ENCODE data around the gene KIAA1217.

The KIAA1217 gene

GRCh38 chr10:24374134-24374915, 165.4 kb downstream of the KIAA1217 start:
- no peak for DNase-seq

DNA sequence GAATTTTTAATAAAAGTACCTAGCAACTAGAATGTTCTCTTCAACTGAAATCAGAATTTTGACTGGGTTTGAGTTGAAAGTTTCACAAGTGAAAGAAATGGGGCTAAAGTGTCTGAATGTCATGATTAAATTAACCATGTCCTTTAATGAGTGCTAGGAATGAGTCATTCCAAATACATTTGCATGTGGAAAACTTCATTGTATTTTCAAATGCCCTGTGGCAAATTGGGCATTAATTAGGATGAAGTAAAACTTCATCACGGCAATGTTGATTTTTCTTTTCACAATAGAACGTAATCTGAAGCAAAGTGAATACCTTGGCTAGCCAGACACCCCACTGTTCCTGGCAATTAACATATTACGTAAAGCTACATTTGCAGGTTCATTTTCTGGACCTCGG, 166.6 kb downstream of the KIAA1217 start:
- DNase-seq: no peak

GRCh38 chr10:24376731-24377130, 167.8 kb downstream of the KIAA1217 start:
- no peak for DNase-seq

DNA sequence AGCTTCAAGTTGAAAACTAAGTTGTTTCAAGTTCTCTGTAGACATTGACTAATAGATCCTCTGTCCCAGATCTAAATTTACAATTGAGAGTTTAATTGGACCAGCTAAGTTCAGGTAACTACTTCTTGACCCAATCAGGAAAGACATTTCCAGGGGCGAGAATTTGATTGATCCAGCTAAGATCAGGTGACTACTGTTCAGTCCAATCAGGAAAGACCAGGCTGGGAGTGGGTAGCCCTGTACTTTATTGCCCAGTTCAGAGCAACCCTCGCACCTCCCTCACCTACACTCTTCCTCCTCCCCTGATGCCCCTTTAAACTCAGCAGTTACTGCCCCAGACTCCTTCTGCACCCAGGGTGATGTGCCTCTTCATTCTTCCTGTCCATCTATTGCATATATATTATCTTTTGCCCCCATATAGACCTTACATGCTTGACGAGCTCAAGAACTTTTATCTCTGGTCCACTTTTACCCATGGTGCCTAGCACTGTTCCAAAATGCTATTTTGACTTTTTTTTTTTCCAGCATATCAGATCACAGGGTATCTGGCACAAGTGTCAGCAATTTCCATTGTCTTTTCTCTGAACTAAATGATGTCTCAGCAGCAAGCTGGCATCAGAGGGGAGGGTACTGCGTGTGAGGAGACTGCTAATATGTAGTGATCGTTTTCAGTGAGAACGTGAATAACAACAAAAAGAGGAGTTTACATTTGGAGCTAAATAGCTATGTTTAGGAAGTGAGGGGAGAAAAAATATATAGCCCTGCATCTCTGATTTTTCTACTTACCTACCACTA, 169.4 kb downstream of the KIAA1217 start:
- DNase-seq: no peak

DNA sequence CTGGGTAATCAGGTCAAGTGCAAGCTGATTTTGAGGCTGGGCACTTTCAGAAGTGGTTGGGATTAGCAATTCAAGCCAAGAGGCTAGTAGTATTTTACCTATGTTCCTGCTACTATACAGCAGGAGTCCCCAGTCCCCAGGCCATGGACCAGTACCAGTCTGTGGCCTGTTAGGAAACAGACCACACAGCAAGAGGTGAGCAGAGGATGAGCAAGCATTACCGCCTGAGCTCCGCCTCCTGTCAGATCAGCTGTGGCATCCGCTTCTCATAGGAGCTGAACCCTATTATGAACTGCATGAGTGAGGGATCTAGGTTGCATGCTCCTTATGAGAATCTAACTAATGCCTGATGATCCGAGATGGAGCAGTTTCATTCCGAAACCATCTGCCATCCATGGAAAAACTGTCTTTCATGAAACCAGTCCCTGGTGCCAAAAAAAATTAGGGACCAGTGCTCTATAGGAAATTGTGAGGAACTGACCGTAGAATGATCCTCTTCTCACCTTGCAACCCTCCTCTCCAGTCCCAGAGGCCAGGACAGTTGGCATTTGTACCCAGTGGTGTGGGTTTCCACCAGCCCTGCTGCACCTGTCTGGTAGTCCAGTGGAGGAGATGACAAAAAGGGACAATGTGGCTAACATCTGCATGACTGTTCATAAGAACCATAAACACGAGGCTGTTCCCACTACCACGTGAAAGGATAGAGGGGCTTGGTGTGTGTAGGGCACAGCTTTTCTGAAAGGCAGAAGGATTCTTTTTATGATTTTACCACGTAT, 172.5 kb downstream of the KIAA1217 start:
- no peak for DNase-seq

DNA sequence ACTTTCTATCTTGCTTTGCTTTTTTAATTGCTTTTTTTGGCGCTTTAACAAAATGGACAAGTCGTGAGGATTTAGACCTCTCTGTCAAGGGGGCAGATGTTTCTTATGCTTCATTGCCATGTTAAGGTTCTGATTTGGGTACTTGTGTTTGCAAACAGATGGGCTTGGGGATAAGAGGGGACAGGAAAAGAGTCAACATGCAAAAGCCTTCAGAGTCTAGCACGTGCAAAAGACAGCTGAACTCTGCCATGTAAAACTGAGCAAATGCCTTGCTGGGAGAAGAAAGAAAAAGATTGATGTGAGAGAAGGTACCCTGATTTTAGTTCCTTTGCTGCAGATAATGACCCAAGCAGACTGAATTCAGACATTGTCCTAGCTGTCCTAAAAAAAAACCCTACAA, 173.1 kb downstream of the KIAA1217 start:
- DNase-seq: no peak

DNA sequence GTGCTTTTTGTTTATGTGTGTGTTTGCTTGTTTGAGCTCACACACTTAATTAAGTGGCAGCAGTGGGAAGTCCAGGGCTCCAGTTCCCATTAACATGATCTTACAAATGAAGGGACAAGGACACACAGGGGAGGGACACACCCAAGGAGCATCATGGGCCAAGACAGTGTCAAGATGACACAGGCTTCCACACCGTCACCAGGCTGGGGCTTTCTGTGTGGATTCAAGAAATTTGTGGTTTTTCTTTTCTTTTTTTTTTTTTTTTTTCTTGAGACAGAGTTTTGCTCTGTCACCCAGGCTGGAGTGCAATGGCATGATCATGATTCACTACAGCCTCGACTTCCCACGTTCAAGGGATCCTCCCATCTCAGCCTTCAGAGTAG, 173.6 kb downstream of the KIAA1217 start:
- no peak for DNase-seq

DNA sequence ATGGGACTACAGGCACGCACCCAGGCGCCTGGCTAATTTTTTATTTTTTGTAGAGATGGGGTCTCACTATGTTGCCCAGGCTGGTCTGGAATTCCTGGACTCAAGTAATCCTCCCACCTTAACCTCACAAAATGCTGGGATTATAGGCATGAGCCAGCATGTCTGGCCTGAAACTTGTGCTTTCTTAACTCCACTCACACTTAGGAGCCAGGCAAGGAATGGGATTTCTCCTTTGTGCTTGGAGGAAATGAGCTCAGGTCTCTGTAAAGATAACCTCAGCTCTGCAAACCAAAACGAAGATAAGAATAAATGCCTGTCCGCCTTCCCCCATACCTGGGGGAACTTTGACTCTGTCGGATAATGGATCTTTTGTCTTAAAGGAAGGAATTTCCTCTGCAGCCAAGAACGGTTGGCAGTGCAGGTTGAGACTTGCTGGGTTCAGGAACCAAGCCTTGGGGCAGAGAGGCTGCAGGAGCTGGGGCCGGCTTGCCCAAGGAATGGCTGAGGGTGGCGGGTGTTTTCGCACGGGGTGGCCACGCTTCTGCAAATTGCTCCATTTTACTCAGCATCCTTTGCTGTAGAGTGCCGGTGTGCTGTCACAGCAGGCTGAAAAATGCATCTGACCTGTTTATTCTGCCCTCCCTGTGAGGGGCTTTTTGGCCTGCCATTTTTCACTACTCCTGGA, 174.2 kb downstream of the KIAA1217 start:
- no peak for DNase-seq

DNA sequence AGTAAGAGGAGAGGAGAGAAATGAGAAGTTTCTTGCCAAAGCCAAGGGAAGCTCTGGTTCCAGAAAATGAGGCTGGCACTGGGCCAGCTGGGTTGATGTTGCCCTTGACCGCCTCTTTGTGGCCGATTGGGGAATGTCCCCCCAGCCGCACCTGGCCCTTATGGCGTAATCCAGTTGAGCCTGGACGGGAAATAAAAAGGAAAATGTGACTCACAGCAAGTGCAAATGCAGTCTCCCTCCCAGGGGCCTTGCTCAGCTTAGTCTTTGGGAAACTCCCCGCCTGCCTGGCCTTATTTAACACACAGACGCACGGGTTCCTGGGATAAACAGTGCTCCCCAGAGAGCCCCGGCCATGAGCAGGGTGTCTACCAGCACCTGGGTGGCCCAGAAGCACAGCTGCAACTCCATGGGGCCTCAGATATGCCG, 174.8 kb downstream of the KIAA1217 start:
- peak; percentile 29 for DNase-seq

- DNase-seq: no peak
Measured at GRCh38 chr10:24384954-24385353, 176.0 kb downstream of the KIAA1217 start.

GRCh38 chr10:24385776-24386175, 176.8 kb downstream of the KIAA1217 start:
- no peak for DNase-seq

DNA sequence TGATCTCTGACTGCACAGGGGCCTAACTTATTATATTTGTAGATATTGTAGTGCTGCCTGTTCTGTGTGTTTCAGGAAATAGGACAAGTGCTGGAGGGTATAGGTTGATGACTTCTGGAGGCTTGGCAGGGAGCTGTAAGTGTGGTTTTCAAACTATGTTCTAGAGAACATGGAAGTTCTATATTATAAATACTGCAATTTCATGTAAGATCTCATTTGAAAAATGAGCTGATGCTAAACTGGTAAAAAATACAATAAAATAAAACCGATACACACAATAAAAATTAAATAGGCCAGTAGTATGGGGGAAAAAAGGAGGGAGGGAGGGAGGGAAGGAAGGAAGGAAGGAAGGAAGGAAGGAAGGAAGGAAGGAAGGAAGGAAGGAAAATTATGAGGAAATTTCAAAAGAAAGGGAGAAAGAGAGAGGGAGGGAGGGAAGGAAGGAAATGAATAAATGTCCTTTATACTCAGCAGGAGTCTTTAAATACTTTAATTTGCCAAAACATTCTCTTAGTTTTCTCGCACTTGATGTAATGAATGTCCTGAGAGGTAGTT, 181.3 kb downstream of the KIAA1217 start:
- DNase-seq: no peak

- DNase-seq: no peak
Measured at GRCh38 chr10:24390746-24391145, 181.8 kb downstream of the KIAA1217 start.

DNA sequence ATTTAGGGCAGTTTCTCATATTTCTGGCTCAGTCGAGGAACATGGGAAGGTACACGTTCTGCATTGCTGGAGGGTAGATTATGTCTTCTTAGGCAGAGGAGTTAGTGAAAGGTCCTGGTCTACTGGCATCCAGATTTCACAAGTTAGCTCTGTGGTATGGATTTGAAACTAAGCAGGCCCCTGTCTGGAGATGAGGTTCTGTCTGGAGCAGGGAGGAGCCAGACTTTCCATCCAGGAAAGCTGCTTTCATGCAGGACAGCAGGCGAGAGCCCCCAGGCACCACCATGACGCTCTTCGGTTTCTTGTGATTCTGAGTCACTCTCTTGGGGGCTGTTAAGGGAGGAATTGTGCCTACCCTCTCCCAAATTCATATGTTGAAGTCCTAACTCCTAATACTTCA, 184.3 kb downstream of the KIAA1217 start:
- DNase-seq: no peak

GRCh38 chr10:24394461-24395190, 185.7 kb downstream of the KIAA1217 start:
- DNase-seq: no peak

DNA sequence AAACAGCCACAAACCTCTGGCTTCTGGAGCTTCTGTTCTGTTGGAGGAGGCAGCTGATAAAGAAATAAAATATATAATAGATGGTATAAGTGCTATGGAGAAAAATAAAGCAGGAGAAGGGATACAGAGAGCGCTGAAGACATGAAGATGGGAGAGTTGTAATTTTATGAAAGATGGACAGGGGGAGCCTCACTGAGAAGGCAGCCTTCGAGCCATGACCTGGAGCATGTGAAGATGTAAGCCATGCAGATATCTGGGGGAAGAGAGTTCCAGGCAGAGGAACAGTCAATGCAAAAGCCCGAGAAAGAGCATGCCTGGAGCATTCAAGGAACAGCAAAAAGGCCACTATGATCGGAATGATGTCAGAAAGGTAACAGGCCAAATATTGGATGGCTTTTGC, 187.5 kb downstream of the KIAA1217 start:
- no peak for DNase-seq

GRCh38 chr10:24397662-24398061, 188.7 kb downstream of the KIAA1217 start:
- DNase-seq: no peak

DNA sequence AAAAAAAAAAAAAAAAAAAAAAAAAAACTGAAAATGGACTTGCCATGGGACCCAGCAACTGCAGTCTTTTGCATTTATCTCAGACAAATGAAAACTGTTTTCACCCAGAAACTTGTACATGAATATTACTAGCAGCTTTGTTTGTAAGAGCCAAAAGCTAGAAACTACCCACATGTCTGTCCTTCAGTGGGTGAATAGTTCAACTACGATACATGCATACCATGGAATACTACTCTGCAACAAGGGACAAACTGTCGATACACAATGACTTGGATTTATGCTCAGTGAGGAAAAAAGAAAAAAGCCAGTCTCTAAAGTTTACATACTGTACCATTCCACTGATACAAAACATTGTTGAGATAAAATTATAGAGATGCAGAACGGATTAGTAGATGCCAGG, 195.6 kb downstream of the KIAA1217 start:
- no peak for DNase-seq

DNA sequence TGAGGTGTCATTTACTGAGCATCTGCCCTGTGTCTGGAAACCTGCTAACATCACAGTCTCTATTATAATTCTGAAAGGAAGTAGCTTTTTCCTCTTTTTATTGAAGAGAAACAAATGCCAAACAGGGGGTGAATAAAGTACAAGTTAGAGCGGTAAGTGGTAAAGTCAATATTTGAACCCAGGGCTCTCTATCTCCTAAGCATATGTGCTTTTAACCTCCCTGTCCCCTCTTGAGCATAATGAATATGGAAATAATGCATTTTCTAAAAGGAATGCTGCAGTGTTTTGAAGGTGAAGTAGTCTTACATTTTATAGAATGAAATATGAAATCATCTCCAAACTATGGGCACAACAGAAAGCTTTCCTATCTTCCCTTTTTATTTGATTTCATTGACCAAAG, 196.7 kb downstream of the KIAA1217 start:
- DNase-seq: no peak

DNA sequence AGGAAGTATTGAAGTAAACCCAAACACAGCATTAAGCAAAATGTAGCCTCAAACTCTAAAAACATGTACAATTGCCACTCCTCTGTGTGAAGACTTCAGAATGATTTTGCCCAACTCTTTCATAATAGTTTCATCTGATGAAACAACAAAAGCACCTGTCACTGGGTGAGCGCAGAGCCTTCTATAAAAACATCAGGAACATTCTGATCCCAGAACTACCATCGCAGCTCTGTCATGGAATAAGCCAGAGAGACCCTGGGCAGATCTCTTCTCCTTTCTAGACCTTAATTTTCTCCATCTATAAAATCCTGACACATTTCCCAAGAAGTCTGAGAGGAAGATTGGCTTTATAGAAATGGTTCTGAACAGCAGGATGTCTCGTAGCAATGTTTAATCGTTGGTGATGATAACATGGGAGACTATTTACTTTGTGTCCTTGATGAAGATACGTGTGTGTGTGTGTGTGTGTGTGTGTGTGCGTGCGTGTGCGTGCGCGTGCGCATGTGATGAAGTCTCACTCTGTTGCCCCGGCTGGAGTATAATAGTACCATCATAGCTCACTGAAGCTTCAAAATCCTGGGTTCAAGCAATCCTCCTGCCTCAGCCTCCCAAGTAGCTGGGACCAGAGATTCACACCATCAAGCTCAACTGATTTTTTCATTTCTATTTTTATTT, 198.0 kb downstream of the KIAA1217 start:
- no peak for DNase-seq

GRCh38 chr10:24407928-24408327, 199.0 kb downstream of the KIAA1217 start:
- no peak for DNase-seq

All from midbrain (tissue), 1 donor.